GM08714 (cell line): ENCODE measurements around the gene HLA-A.
"Not testable (repeated sequence)": the region's sequence is repeated elsewhere in the genome, so short reads cannot be mapped to it uniquely, and the experiment has no call there.

Source experiments
- H3K4me3 ChIP-seq: fragments of 200-500 bp; sonication (Bioruptor generic); 2 replicates; pipeline ENCODE4 v1.5.1; 2014; ENCODE audit warnings: mild to moderate bottlenecking, low read length, inconsistent platforms
- ZNF274 ChIP-seq: IDR thresholded peaks from 2 replicates; pipeline ENCODE4 v1.6.1; 2012; ENCODE audit warnings: mild to moderate bottlenecking, low read depth, low read length

Gene HLA-A

DNA sequence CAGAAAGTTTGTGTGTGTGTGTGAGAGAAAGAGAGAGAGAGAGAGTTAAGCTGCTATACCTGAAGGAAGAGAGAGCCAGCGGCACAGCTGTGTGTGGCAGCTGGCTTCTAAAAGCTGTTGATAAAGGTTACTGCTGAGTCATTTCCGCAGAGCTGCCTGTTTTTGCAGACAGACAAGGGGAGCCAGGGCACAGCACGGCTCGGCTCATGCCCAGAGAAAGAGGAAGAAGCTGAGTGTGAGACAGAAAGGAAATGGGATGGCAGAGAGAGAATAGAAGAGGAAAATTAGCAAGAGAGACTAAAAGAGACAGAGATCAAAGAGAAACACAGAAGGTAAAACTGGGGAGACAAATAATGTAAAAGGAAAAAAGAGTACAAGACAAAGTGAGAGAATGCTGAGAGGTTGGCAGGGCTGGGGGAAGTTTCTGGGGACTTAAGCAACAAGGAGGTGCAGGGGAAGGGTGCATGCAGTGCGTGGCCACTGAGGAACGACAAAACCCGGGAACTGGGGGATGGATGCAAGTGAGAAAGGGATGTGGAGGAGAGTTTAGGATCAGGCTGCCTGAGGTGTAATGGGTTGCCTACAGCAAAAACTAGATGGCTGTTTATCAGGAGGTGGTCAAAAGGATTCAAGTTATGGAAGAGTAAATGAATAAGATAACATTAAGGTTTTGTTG lies 22.7 kb downstream of the HLA-A start:
- H3K4me3 ChIP-seq = peak overlapping the region; percentile 89
- TF ChIP-seq ZNF274 = no peak

GRCh38 chr6:29965563-29965872 lies 23.2 kb downstream of the HLA-A start:
- peak overlapping the region; percentile 89; the same call in 1 of the 2 replicates for H3K4me3 ChIP-seq
- TF ChIP-seq ZNF274 = no peak

DNA sequence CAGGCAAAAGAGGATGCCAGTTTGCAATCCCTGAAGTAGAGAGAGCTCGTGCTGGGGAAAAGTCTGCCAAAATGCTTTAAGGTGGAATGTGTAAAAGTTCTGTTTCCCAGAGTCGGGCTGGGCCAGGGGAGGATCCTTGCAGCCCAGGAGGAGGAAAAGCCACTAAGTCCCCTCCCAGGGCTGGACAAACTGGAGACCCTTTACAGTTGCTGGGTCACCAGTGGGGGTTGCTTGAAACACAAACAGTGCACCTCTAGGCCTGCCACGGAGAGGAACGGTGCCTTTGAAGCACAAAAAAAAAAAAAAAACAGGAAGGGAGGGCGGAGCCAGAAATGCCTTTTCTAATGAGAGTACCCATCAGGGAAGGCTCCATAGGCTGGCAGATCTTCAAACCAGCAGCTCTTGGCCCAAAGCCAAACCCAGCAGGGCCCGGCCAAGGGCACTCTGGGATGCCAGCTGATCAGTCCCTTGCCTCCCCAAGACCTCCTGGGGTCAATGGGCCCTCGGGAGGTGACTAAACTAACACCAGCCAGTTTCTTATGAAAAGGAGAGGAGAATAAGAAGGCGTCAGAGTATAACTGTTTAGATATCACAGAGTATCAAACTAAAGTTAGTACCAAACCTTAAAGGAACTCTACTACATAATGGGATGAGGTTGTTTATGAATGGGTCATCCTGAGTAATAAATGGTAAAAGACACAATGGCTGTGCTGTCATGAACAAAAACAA lies 23.7 kb downstream of the HLA-A start:
- no peak for TF ChIP-seq ZNF274
- peak overlapping the region; percentile 89; the same call in 1 of the 2 replicates for H3K4me3 ChIP-seq

DNA sequence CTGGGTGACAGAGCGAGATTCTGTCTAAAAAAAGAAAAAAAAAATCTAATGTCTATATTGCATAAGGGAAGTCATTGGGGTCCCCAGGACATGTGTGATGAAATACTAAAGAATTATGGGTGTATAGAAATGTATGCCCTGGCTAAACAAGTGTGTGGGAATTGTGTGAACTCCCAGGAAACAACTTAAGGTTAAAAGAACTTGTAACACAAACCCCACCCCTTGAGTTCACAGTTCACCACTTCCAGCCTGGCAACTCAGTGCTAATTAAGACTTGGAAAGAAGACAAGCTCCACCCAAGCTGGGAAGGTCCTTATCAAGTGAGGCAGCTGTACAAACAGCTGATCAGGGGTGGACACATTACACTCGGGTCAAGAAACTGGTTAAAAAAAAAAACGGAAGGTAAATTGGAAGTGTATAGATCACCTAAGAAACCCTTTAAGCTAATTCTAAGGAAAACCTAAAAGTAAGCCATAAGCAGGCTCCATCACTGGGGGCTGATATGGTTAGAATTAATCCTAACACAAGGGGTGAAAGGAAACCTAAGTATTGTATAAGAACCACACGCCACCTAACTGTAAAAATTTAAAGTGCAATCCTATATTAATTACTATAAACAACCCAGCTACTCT lies 25.2 kb downstream of the HLA-A start:
- H3K4me3 ChIP-seq = no peak overlapping the region
- no peak for TF ChIP-seq ZNF274

DNA sequence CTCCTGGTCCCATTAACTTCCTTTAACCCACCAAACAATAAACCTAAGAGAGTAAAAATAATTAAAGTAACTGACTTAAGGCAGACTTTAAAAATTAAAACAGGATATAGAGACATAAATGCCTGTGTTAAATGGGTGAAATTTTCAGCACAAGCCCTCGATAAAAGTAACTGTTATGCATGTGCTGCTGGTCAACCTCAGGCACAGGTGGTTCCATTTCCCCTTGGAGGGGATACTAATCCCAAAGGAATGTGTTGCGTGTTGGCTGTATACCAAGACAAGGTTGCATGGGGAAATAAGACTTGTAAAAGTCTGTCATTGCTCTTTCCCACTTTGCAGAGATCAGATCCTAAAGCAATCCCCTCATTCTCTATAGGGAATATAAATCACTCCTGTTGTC lies 25.8 kb downstream of the HLA-A start:
- TF ChIP-seq ZNF274 = no peak
- no peak overlapping the region for H3K4me3 ChIP-seq

DNA sequence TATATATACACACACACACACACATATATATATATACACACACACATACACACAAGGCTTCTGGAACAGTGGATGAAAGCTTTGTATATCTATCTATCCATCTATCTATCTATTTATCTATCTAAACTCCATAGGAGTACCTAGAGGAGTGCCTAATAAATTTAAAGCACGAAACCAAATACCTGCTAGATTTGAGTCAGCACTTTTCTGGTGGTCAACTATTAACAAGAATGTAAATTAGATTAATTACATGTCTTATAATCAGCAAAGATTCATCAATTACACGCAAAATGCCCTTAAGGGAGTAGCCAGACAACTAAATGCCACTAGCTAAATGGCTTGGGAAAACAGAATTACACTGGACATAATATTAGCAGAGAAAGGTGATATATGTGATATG lies 26.6 kb downstream of the HLA-A start:
- TF ChIP-seq ZNF274 = no peak

GRCh38 chr6:29970711-29971110 lies 28.4 kb downstream of the HLA-A start:
- no peak for TF ChIP-seq ZNF274
- no peak overlapping the region for H3K4me3 ChIP-seq

More for the DNA sequence above, 26.6 kb downstream of the HLA-A start:
- H3K4me3 ChIP-seq = no peak overlapping the region

GRCh38 chr6:29974901-29975560 lies 32.7 kb downstream of the HLA-A start:
- no peak for TF ChIP-seq ZNF274
- no peak overlapping the region for H3K4me3 ChIP-seq

- no peak overlapping the region for H3K4me3 ChIP-seq
- TF ChIP-seq ZNF274 = no peak
These were observed 33.2 kb downstream of the HLA-A start for GRCh38 chr6:29975561-29975907.

GRCh38 chr6:29976253-29976587 lies 33.9 kb downstream of the HLA-A start:
- H3K4me3 ChIP-seq = no peak overlapping the region
- no peak for TF ChIP-seq ZNF274

- H3K4me3 ChIP-seq = peak overlapping the region; percentile 33; the same call in 1 of the 2 replicates
- TF ChIP-seq ZNF274 = no peak
These were observed 34.5 kb downstream of the HLA-A start for GRCh38 chr6:29976588-29977424.

DNA sequence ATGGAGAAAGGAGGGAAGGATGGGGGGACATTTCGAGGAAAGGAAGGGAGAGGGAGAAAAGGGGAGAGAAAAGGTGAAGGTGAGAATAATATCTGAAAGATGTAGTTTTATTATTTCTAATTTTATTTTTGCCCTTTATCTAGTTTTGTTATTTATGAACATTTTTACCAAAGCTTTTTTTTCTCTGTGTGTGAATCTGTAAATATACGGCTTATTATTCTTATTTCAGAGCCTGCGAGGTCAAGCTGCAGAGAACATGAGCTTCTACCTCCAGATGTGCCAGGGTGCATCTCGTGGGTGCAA lies 35.0 kb downstream of the HLA-A start:
- no peak for TF ChIP-seq ZNF274
- no peak overlapping the region; the same call in 1 of the 2 replicates for H3K4me3 ChIP-seq

- not testable (repeated sequence) for H3K4me3 ChIP-seq
These were observed 37.7 kb downstream of the HLA-A start for GRCh38 chr6:29980013-29980412.

- no peak for TF ChIP-seq ZNF274
- H3K4me3 ChIP-seq = no peak overlapping the region
These were observed 38.2 kb downstream of the HLA-A start for GRCh38 chr6:29980511-29980910.
